Prostate gland (tissue), 2 donors: Measurements from ENCODE around the gene PTPRD. TPM values are rescaled to one million over a fixed set of nuclear protein-coding genes. Genes with fewer than 3 reads are reported as not detected.

Source experiments
- DNase-seq: peaks from one replicate; pipeline ENCODE4 v3.0.0-alpha.2; 2019; ENCODE audit warnings: low spot score
- H3K27ac ChIP-seq, 2 donors: fragments of 200-600 bp; sonication (generic); 2 replicates each; pipeline ENCODE4 v1.5.1; 2017 to 2019
- H3K27me3 ChIP-seq: fragments of 200-600 bp; sonication (generic); replicated peaks from 2 replicates; pipeline ENCODE4 v1.5.1; 2019; ENCODE audit not compliant: insufficient read depth
- H3K36me3 ChIP-seq, 2 donors: fragments of 200-600 bp; sonication (generic); 1 replicate in 1 of 2; 2 replicates in 1 of 2; pipeline versions ENCODE4 v1.5.1 to v1.8.1; 2017 to 2019
- H3K4me1 ChIP-seq: fragments of 200-600 bp; sonication (generic); replicated peaks from 2 replicates; pipeline ENCODE4 v1.5.1; 2019
- H3K4me3 ChIP-seq, 2 donors: fragments of 200-600 bp; sonication (generic); 2 replicates each; pipeline ENCODE4 v1.5.1; 2017 to 2019
- H3K9me3 ChIP-seq: fragments of 200-600 bp; sonication (generic); 2 replicates; pipeline ENCODE4 v1.5.1; 2017
- POLR2A ChIP-seq: fragments of 450-650 bp; IDR thresholded peaks from one replicate; pipeline ENCODE4 v1.6.1; 2016; ENCODE audit warnings: antibody characterized with exemption, mild to moderate bottlenecking
- POLR2AphosphoS5 ChIP-seq: sonication (generic); formaldehyde crosslinking; IDR thresholded peaks from one replicate; pipeline ENCODE4 v1.6.1; 2017; ENCODE audit warnings: antibody characterized with exemption
- WGBS: methylation state at CpG from one replicate; pipeline ENCODE4 v1.1.5; 2018; 5-methylcytosine and 5-hydroxymethylcytosine counted together
- intact Hi-C: fragments of 100-400 bp; cut with DNase I; formaldehyde crosslinking; loops from one replicate; pipeline ENCODE4 v1.14.2; 2022
- small RNA-seq, 2 donors: library from RNA; depleted of rRNA; stranded (forward); fragments of <200 nt; gene quantifications; one replicate each; pipeline ENCODE3, GENCODE V24; 2016
- total RNA-seq, 2 donors: library from RNA; depleted of rRNA; stranded (reverse); fragments of >200 nt; gene quantifications; one replicate each; pipeline ENCODE4 v1.1.0, GENCODE V29; 2016
- TF ChIP-seq, protein P1 (sequence below), 4 experiments: fragments of 200-600 bp in 2 of 4; fragments of 450-650 bp in 2 of 4; sonication (generic) in 2 of 4; IDR thresholded peaks; 1 replicate in 3 of 4; 2 replicates in 1 of 4; pipeline ENCODE4 v1.5.1; 2016 to 2019; ENCODE audit warnings: antibody characterized with exemption in 4 of 4, mild to moderate bottlenecking in 2 of 4, moderate library complexity in 2 of 4

The PTPRD gene
- total RNA-seq, 2 donors from 2014 or later = 5.8 to 23.1 TPM

DNA sequence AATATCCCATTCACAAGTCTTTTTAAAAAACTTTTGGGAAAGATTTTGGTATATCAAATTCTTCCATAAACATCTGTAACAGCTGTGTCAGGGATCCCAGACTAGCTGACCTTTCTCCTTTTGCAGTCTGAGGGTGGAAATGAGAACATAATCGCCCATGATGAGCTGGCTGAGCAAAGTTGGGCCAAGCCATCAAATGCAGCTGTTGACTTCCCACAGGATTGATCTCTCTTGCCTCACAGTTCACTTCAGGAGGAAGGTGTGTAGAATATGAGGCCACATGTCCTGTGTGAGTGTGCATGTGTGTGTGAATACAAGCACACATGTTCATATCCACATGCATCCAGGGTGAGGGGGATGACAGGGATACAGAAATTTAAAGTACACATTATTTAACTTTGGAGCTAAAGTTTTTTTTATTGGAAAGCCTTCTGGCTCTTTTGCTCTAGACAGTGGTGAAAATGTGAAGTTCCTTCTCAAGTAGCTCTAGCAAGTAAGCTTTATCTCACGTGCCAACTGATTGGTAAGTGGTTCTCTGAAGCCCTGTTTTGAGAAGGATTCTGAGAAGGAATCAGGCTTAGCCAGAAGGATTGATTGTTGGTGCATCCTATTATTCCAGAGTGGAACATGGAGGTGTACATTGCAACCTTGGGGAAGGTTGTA lies 2344.5 kb downstream of the PTPRD start:
- H3K27ac ChIP-seq = no peak overlapping the region
- TF ChIP-seq POLR2A (no peak), POLR2AphosphoS5 (no peak)
- no peaks in the 10 kb centered on the region for H3K27me3 ChIP-seq
- 76% methylated on average over 2 of the region's 2 CpGs for WGBS
- no peak for DNase-seq
- no peaks in the 10 kb centered on the region for H3K36me3 ChIP-seq
- H3K4me3 ChIP-seq = no peak overlapping the region
- H3K9me3 ChIP-seq = no peaks in the 10 kb centered on the region
- intact Hi-C loops = no loop called here
- H3K4me1 ChIP-seq = no peaks in the 10 kb centered on the region

DNA sequence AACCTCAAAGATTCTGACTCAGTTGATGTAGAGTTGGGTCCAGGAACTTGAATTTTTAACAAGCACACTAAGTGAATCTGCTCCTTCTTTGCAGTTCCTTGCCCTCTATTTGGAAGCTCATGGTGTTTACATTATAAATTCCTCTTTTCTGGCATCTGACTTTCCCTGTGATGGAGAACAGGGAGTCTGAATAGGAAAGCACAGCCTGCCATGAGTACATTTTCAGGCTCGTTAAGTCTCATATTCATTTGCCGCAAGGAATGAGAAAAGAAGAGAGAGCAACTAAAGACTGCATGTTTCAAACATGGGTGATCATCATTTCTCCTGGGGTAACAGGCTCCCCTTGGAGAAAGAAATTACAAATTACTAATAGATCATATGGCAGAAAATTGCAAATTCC lies 2345.2 kb downstream of the PTPRD start:
- DNase-seq = no peak
- no peaks in the 10 kb centered on the region for H3K36me3 ChIP-seq
- H3K27me3 ChIP-seq = no peaks in the 10 kb centered on the region
- no peak overlapping the region for H3K27ac ChIP-seq
- no peak for TF ChIP-seq POLR2AphosphoS5
- intact Hi-C loops = no loop called here
- no peaks in the 10 kb centered on the region for H3K4me1 ChIP-seq
- no peak overlapping the region for H3K4me3 ChIP-seq
- 49% methylated on average over 2 of the region's 2 CpGs for WGBS
- H3K9me3 ChIP-seq = no peaks in the 10 kb centered on the region

DNA sequence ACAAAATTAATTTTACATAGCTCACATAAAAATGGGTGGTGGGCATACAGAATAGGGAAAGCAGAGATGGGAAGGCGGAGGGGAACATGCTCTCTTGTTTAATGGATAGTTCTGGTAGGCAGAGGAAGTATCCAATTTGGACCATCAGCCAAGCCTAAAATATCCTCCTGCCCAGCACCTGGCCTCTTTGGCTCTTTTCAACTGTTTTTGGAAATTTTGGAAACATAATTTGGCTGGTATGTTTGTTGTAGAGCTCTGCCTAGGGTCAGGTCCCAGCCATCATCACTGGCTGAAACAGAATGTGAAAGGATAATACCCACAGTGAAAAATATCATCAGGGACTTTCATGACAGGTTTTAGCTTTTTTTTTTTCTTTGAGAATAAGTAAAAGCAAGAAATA lies 2345.9 kb downstream of the PTPRD start:
- no peak overlapping the region for H3K27ac ChIP-seq
- TF ChIP-seq, protein P1, sequence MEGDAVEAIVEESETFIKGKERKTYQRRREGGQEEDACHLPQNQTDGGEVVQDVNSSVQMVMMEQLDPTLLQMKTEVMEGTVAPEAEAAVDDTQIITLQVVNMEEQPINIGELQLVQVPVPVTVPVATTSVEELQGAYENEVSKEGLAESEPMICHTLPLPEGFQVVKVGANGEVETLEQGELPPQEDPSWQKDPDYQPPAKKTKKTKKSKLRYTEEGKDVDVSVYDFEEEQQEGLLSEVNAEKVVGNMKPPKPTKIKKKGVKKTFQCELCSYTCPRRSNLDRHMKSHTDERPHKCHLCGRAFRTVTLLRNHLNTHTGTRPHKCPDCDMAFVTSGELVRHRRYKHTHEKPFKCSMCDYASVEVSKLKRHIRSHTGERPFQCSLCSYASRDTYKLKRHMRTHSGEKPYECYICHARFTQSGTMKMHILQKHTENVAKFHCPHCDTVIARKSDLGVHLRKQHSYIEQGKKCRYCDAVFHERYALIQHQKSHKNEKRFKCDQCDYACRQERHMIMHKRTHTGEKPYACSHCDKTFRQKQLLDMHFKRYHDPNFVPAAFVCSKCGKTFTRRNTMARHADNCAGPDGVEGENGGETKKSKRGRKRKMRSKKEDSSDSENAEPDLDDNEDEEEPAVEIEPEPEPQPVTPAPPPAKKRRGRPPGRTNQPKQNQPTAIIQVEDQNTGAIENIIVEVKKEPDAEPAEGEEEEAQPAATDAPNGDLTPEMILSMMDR (IDR thresholded peaks at IDR 0.05) = no peak
- intact Hi-C loops = no loop called here
- WGBS = 93% methylated on average over 1 of the region's 1 CpG
- H3K36me3 ChIP-seq = no peaks in the 10 kb centered on the region
- no peak for DNase-seq
- H3K4me1 ChIP-seq = no peaks in the 10 kb centered on the region
- no peaks in the 10 kb centered on the region for H3K9me3 ChIP-seq
- H3K27me3 ChIP-seq = no peaks in the 10 kb centered on the region
- no peak overlapping the region for H3K4me3 ChIP-seq

DNA sequence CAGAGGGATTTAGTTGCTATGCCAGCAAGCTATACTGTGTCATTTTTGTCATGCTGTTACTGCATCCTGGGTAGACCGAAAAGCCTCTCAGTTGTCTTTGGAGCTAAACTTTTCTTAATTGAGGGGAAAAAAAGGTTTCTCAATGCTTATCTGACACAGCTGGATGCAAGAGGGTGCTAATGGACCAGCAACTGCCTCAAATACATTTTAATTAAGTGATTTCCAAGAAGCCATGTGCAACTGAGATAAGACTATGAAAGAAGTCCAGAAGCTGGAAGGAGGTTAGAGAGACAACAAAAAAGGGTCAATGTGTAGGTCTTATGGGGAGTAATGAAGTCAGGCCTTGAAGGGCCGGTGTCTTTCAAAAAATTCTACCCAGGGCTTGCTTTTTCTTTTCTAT lies 2347.5 kb downstream of the PTPRD start:
- Histone ChIP-seq H3K27ac (no peak overlapping the region), H3K36me3 (no peaks in the 10 kb centered on the region), H3K4me3 (no peak overlapping the region), H3K4me1 (no peaks in the 10 kb centered on the region), H3K9me3 (no peaks in the 10 kb centered on the region), H3K27me3 (no peaks in the 10 kb centered on the region)
- DNase-seq = no peak
- TF ChIP-seq, protein P1 (IDR thresholded peaks at IDR 0.05) = no peak
- no peak for TF ChIP-seq POLR2A
- TF ChIP-seq POLR2AphosphoS5 = no peak
- WGBS = 89% methylated on average over 2 of the region's 2 CpGs
- intact Hi-C loops = no loop called here

Small RNAs within 50 kb of the gene (small RNA-seq; reads per million reads assigned to genes)
- gene AL135790.2 = 0 reads per million in 2 donors
- 0 reads per million in 2 donors for gene RNU7-185P
